ENCODE data around the gene TMEM121B. TPM values are rescaled to one million over a fixed set of nuclear protein-coding genes. Genes with fewer than 3 reads are reported as not detected.

TMEM121B gene
- total and polyA plus RNA-seq, 2 of the 13 experiments (the other 11 are each of a cell fraction or from before 2014, with no cell fraction given) = not detected

GRCh38 chr22:17119481-17120202 lies 1.5 kb downstream of the TMEM121B start (continued):
- TF ChIP-seq RAD21 (CRISPR knock-in tag; IDR thresholded peaks at IDR 0.05) = peak; percentile 67
- peak; percentile 52 for TF ChIP-seq CTCF (CRISPR knock-in tag; IDR thresholded peaks at IDR 0.05)

- WGBS (ENCODE audit: low lambda C conversion rate) = 23% methylated on average over 4 of the region's 4 CpGs
- Histone ChIP-seq H3K79me2 (ENCODE audit: insufficient read depth, low read length) (no peaks in the 10 kb centered on the region), H3K36me3 (replicated peaks in 1 of 2; ENCODE audit: control insufficient read depth in 1 of 2, insufficient read depth in 2 of 2, low read length in 2 of 2) (no peaks in the 10 kb centered on the region), H3K27ac (ENCODE audit: extremely low read length, insufficient read depth, low read length) (no peak overlapping the region), H2AFZ (ENCODE audit: low read length) (no peak overlapping the region), H3K4me1 (ENCODE audit: insufficient read depth, low read length) (no peaks in the 10 kb centered on the region), H3K9ac (ENCODE audit: insufficient read depth, low read depth, low read length) (no peak overlapping the region), H3K4me2 (ENCODE audit: low read depth, low read length) (no peak overlapping the region), H3K9me3 (ENCODE audit: low read length) (no peaks in the 10 kb centered on the region), H3K4me3 (replicated peaks in 1 of 3; ENCODE audit: insufficient read depth in 1 of 3, low read depth in 2 of 3, low read length in 3 of 3) (no peak overlapping the region), H4K20me1 (ENCODE audit: insufficient read depth, low read length) (no peaks in the 10 kb centered on the region), H3K27me3 (ENCODE audit: control insufficient read depth in 1 of 2, insufficient read depth in 2 of 2, low read length in 2 of 2) (peaks cover 8 to 38% of the 10 kb centered on the region in 2 experiments; a peak in 4 of 5 replicates)
- ATAC-seq (no peak), FAIRE-seq (no peak), DNase-seq (ENCODE audit: low spot score) (no peak)
- in situ Hi-C loops (cut with HindIII; ENCODE audit: extremely low pct_ligation_motif_present, low pct_unique_long_range_greater_than_20kb) (no loop called here), intact Hi-C loops (cut with micrococcal nuclease; ENCODE audit: unreplicated experiment) (no loop called here)
- BruUV-seq (replicated peaks) = no TSS peak
- ChIA-PET POLR2A (no interaction called here), CTCF (ENCODE audit: low intra/inter-chr PET ratio, low total read pairs) (no interaction called here)
- no peak for TF ChIP-seq E2F5 (CRISPR knock-in tag; conservative IDR thresholded peaks at IDR 0.05)
- TF ChIP-seq ZNF275 (CRISPR knock-in tag; IDR thresholded peaks at IDR 0.05; ENCODE audit: borderline replicate concordance) = no peak
- TF ChIP-seq HMG20A (CRISPR knock-in tag; IDR thresholded peaks at IDR 0.05; ENCODE audit: borderline replicate concordance) = no peak
- TF ChIP-seq ZNF781 (CRISPR knock-in tag; IDR thresholded peaks at IDR 0.05; ENCODE audit: borderline replicate concordance, not compliant biosample characterization) = no peak
- no peak for TF ChIP-seq ZNF747 (CRISPR knock-in tag; IDR thresholded peaks at IDR 0.05; ENCODE audit: borderline replicate concordance)
- TF ChIP-seq ZNF513 (CRISPR knock-in tag; conservative IDR thresholded peaks at IDR 0.05) = no peak
- TF ChIP-seq ARNTL (CRISPR knock-in tag; IDR thresholded peaks at IDR 0.05) = no peak
- TF ChIP-seq ZBED4 (CRISPR knock-in tag; IDR thresholded peaks at IDR 0.05; ENCODE audit: borderline replicate concordance) = no peak
- no peak for TF ChIP-seq AKAP8 (CRISPR knock-in tag; IDR thresholded peaks at IDR 0.05)
- TF ChIP-seq ZNF350 (CRISPR knock-in tag; IDR thresholded peaks at IDR 0.05; ENCODE audit: borderline replicate concordance, low read depth) = no peak
Observed at GRCh38 chr22:17118342-17118741, 2.8 kb downstream of the TMEM121B start.
